ENCODE data around the gene GRIN3A.

DNA sequence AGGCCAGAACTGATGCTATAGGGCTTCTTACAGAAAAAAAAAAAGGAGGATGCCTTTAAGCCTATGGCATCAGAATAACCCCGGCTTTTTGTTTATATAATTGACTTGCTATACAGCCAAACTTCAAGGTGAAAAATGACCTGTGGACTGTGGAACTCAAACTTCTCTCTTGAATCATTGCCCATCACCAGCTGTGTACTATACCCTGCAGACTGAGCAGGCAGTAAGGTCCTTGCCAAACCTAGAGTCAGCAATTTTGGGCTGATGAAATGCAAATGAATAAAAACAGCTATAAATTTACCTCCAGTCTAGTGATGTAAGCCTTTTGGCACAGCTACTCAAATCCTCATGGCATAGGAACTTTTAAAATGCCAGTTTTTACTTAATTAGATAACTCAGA lies 99.1 kb downstream of the GRIN3A start:
- TF ChIP-seq, protein P1, sequence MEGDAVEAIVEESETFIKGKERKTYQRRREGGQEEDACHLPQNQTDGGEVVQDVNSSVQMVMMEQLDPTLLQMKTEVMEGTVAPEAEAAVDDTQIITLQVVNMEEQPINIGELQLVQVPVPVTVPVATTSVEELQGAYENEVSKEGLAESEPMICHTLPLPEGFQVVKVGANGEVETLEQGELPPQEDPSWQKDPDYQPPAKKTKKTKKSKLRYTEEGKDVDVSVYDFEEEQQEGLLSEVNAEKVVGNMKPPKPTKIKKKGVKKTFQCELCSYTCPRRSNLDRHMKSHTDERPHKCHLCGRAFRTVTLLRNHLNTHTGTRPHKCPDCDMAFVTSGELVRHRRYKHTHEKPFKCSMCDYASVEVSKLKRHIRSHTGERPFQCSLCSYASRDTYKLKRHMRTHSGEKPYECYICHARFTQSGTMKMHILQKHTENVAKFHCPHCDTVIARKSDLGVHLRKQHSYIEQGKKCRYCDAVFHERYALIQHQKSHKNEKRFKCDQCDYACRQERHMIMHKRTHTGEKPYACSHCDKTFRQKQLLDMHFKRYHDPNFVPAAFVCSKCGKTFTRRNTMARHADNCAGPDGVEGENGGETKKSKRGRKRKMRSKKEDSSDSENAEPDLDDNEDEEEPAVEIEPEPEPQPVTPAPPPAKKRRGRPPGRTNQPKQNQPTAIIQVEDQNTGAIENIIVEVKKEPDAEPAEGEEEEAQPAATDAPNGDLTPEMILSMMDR (conservative IDR thresholded peaks at IDR 0.05; ENCODE audit: low read length): no peak
- TF ChIP-seq EZH2phosphoT487 (IDR thresholded peaks at IDR 0.05; ENCODE audit: borderline replicate concordance): no peak

Data from Loucy (cell line).